Astrocyte (in vitro differentiated cells and primary cell): Measurements from ENCODE around the gene IGSF1. TPM values are rescaled to one million over a fixed set of nuclear protein-coding genes. Genes with fewer than 3 reads are reported as not detected.

Experiments used
- DNase-seq: peaks from one replicate; pipeline ENCODE4 v3.0.0-alpha.2; 2010; ENCODE audit warnings: low read depth
- FAIRE-seq: peaks from 2 replicates; lab custom pipeline; 2011; peaks lifted over from hg19 to GRCh38; lab: Jason Lieb, UNC
- H2AFZ ChIP-seq: 2 replicates; pipeline ENCODE4 v1.6.0; 2012; ENCODE audit warnings: low read depth, low read length, inconsistent platforms
- H3K27ac ChIP-seq: 2 replicates; pipeline ENCODE4 v1.5.1; 2011; ENCODE audit warnings: low read depth, low read length, inconsistent platforms
- H3K27me3 ChIP-seq: 2 replicates; pipeline ENCODE4 v1.6.0; 2011; ENCODE audit warnings: low read length, inconsistent platforms; ENCODE audit not compliant: insufficient read depth
- H3K36me3 ChIP-seq: 2 replicates; pipeline ENCODE4 v1.5.1; 2011; ENCODE audit warnings: low read length, inconsistent platforms; ENCODE audit not compliant: insufficient read depth
- H3K4me1 ChIP-seq: 2 replicates; pipeline ENCODE4 v1.5.1; 2011; ENCODE audit warnings: low read length, inconsistent platforms; ENCODE audit not compliant: insufficient read depth
- H3K4me2 ChIP-seq: 2 replicates; pipeline ENCODE4 v1.6.0; 2012; ENCODE audit warnings: low read length, inconsistent platforms
- H3K4me3 ChIP-seq: 2 replicates; pipeline ENCODE4 v1.5.1; 2011; ENCODE audit warnings: low read depth, mild to moderate bottlenecking, low read length, inconsistent platforms; ENCODE audit not compliant: insufficient read depth
- H3K79me2 ChIP-seq: 2 replicates; pipeline ENCODE4 v1.6.0; 2012; ENCODE audit warnings: mild to moderate bottlenecking, low read length, inconsistent platforms; ENCODE audit not compliant: insufficient read depth
- H3K9ac ChIP-seq: 2 replicates; pipeline ENCODE4 v1.6.0; 2012; ENCODE audit warnings: mild to moderate bottlenecking, low read length, inconsistent platforms
- H3K9me3 ChIP-seq: 2 replicates; pipeline ENCODE4 v1.5.1; 2012; ENCODE audit warnings: low read depth, mild to moderate bottlenecking, low read length, inconsistent platforms; ENCODE audit not compliant: insufficient read depth
- H4K20me1 ChIP-seq: 2 replicates; pipeline ENCODE4 v1.6.0; 2012; ENCODE audit warnings: low read length, inconsistent platforms; ENCODE audit not compliant: insufficient read depth
- H3K27ac Mint-ChIP-seq: one replicate; pipeline ENCODE4 v1.8.0; 2021; ENCODE audit warnings: mild to moderate bottlenecking, mixed read lengths; ENCODE audit not compliant: unreplicated experiment
- H3K27me3 Mint-ChIP-seq: one replicate; pipeline ENCODE4 v1.8.0; 2021; ENCODE audit warnings: low read depth, mixed read lengths; ENCODE audit not compliant: unreplicated experiment
- H3K36me3 Mint-ChIP-seq: one replicate; pipeline ENCODE4 v1.8.0; 2021; ENCODE audit warnings: low read depth, mixed read lengths; ENCODE audit not compliant: unreplicated experiment
- H3K4me1 Mint-ChIP-seq: one replicate; pipeline ENCODE4 v1.8.0; 2021; ENCODE audit warnings: low read depth, mixed read lengths; ENCODE audit not compliant: unreplicated experiment
- H3K4me3 Mint-ChIP-seq: one replicate; pipeline ENCODE4 v1.8.0; 2021; ENCODE audit warnings: mild to moderate bottlenecking, moderate library complexity, mixed read lengths; ENCODE audit not compliant: unreplicated experiment
- H3K9me3 Mint-ChIP-seq: one replicate; pipeline ENCODE4 v1.8.0; 2021; ENCODE audit warnings: mild to moderate bottlenecking, mixed read lengths; ENCODE audit not compliant: unreplicated experiment
- CTCF ChIP-seq: IDR thresholded peaks from 2 replicates; pipeline ENCODE4 v1.5.1; 2011; ENCODE audit warnings: low read depth, mild to moderate bottlenecking, inconsistent platforms, low read length, moderate library complexity; ENCODE audit not compliant: insufficient read depth
- EZH2 ChIP-seq: IDR thresholded peaks from 2 replicates; pipeline ENCODE4 v1.6.1; 2012; ENCODE audit warnings: mild to moderate bottlenecking, low read length, inconsistent platforms; ENCODE audit not compliant: insufficient read depth
- total RNA-seq: library from RNA; stranded (reverse); gene quantifications from 2 replicates; pipeline ENCODE4 v1.2.1, GENCODE V29; 2021

The IGSF1 gene
- total RNA-seq, 1 donor from 2014 or later: 2.5 TPM

DNA sequence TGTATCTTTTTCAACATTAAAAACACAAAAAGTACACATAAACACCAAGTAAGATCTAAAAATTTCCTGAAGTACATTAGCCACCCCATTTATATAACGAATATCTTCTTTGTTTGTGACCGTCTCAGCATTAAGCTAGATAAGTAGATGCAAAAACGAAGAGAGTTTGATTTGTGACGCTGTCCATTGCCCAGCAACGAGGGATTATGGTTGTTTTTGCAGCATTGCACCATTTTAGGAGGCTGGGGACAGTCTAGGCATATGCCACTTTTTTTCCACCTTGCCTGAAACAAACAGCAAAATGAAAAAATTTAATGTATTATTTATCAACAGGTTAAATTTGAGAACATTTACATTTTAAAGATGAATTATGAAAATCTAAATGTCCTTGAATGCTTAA lies 12.0 kb upstream of the IGSF1 start:
- Mint-ChIP-seq H3K4me1 (no peaks in the 10 kb centered on the region), H3K36me3 (no peaks in the 10 kb centered on the region), H3K27me3 (no peaks in the 10 kb centered on the region), H3K27ac (no peak overlapping the region), H3K4me3 (no peak overlapping the region), H3K9me3 (no peaks in the 10 kb centered on the region)
- TF ChIP-seq EZH2: no peak
- no peak for TF ChIP-seq CTCF
- Histone ChIP-seq H3K27ac (no peak overlapping the region), H3K4me2 (no peak overlapping the region), H3K9me3 (no peaks in the 10 kb centered on the region), H3K36me3 (no peaks in the 10 kb centered on the region), H4K20me1 (no peaks in the 10 kb centered on the region), H3K4me1 (peaks cover 3% of the 10 kb centered on the region), H3K79me2 (no peaks in the 10 kb centered on the region), H3K27me3 (no peaks in the 10 kb centered on the region), H3K4me3 (no peak overlapping the region), H3K9ac (no peak overlapping the region), H2AFZ (no peak overlapping the region)
- FAIRE-seq (peak; percentile 13), DNase-seq (no peak)

GRCh38 chrX:131298846-131299245 lies 9.7 kb upstream of the IGSF1 start:
- Histone ChIP-seq H3K27ac (no peak overlapping the region), H2AFZ (no peak overlapping the region), H3K4me1 (no peaks in the 10 kb centered on the region), H3K79me2 (no peaks in the 10 kb centered on the region), H3K27me3 (no peaks in the 10 kb centered on the region), H3K4me3 (no peak overlapping the region), H3K9me3 (no peaks in the 10 kb centered on the region), H3K9ac (no peak overlapping the region), H4K20me1 (no peaks in the 10 kb centered on the region), H3K4me2 (no peak overlapping the region), H3K36me3 (no peaks in the 10 kb centered on the region)
- H3K4me1 Mint-ChIP-seq: no peaks in the 10 kb centered on the region
- H3K27ac Mint-ChIP-seq: no peak overlapping the region
- no peak for TF ChIP-seq CTCF
- TF ChIP-seq EZH2: no peak
- H3K36me3 Mint-ChIP-seq: no peaks in the 10 kb centered on the region
- no peaks in the 10 kb centered on the region for H3K9me3 Mint-ChIP-seq
- DNase-seq (no peak), FAIRE-seq (no peak)
- H3K27me3 Mint-ChIP-seq: no peaks in the 10 kb centered on the region
- H3K4me3 Mint-ChIP-seq: no peak overlapping the region

GRCh38 chrX:131298036-131298435 lies 8.9 kb upstream of the IGSF1 start:
- Histone ChIP-seq H3K4me3 (no peak overlapping the region), H3K4me1 (no peaks in the 10 kb centered on the region), H2AFZ (no peak overlapping the region), H3K79me2 (no peaks in the 10 kb centered on the region), H3K27ac (no peak overlapping the region), H3K36me3 (no peaks in the 10 kb centered on the region), H4K20me1 (no peaks in the 10 kb centered on the region), H3K4me2 (no peak overlapping the region), H3K9ac (no peak overlapping the region), H3K27me3 (no peaks in the 10 kb centered on the region), H3K9me3 (no peaks in the 10 kb centered on the region)
- Mint-ChIP-seq H3K36me3 (no peaks in the 10 kb centered on the region), H3K27ac (no peak overlapping the region), H3K27me3 (no peaks in the 10 kb centered on the region), H3K4me3 (no peak overlapping the region), H3K9me3 (no peaks in the 10 kb centered on the region), H3K4me1 (no peaks in the 10 kb centered on the region)
- no peak for DNase-seq
- FAIRE-seq: no peak
- TF ChIP-seq EZH2: no peak
- TF ChIP-seq CTCF: no peak
